Liver (tissue), 9 donors: ENCODE data around the gene TTLL5. TPM values are rescaled to one million over a fixed set of nuclear protein-coding genes. Genes with fewer than 3 reads are reported as not detected.

Experiments used
- DNase-seq: peaks from one replicate; pipeline ENCODE4 v3.0.0-alpha.2; 2017; ENCODE audit warnings: low spot score
- H3K27ac ChIP-seq, 2 donors: one replicate each; pipeline ENCODE4 v1.7.0; 2013; ENCODE audit warnings: inconsistent platforms in 2 of 2, low read length in 2 of 2, control low read depth in 1 of 2, low read depth in 1 of 2, mild to moderate bottlenecking in 1 of 2
- H3K27me3 ChIP-seq, 4 donors: one replicate each; pipeline versions ENCODE4 v1.6.1 to v1.7.0; 2013; ENCODE audit warnings: low read length in 3 of 4, inconsistent platforms in 1 of 4, mild to moderate bottlenecking in 1 of 4, moderate library complexity in 1 of 4; ENCODE audit not compliant: control insufficient read depth in 4 of 4, insufficient read depth in 4 of 4
- H3K36me3 ChIP-seq, 4 donors: one replicate each; pipeline versions ENCODE4 v1.6.1 to v1.7.0; 2013; ENCODE audit warnings: low read length in 3 of 4, mild to moderate bottlenecking in 3 of 4, low read depth in 1 of 4, moderate library complexity in 1 of 4; ENCODE audit not compliant: control insufficient read depth in 4 of 4, insufficient read depth in 3 of 4
- H3K4me1 ChIP-seq, 4 donors: one replicate each; pipeline versions ENCODE4 v1.6.1 to v1.7.0; 2013; ENCODE audit warnings: low read length in 3 of 4, mild to moderate bottlenecking in 3 of 4, moderate library complexity in 1 of 4; ENCODE audit not compliant: control insufficient read depth in 4 of 4, insufficient read depth in 4 of 4
- H3K4me3 ChIP-seq, 3 donors: one replicate each; pipeline versions ENCODE4 v1.6.1 to v1.7.0; 2013; ENCODE audit warnings: low read length in 3 of 3, control low read depth in 1 of 3, low read depth in 1 of 3, mild to moderate bottlenecking in 1 of 3
- H3K9ac ChIP-seq, 2 donors: one replicate each; pipeline ENCODE4 v1.7.0; 2013; ENCODE audit warnings: low read length in 2 of 2, mild to moderate bottlenecking in 2 of 2, moderate library complexity in 2 of 2, control low read depth in 1 of 2, low read depth in 1 of 2
- H3K9me3 ChIP-seq, 4 donors: one replicate each; pipeline versions ENCODE4 v1.6.1 to v1.7.0; 2013; ENCODE audit warnings: low read length in 3 of 4; ENCODE audit not compliant: control insufficient read depth in 4 of 4
- FOXA1 ChIP-seq: IDR thresholded peaks from 2 replicates; pipeline ENCODE4 v1.6.1; 2016; ENCODE audit warnings: antibody characterized with exemption
- FOXA2 ChIP-seq: IDR thresholded peaks from 2 replicates; pipeline ENCODE4 v1.6.1; 2016; ENCODE audit warnings: antibody characterized with exemption
- GABPA ChIP-seq, 2 donors: IDR thresholded peaks in 1 of 2; conservative IDR thresholded peaks in 1 of 2; 2 replicates each; pipeline ENCODE4 v1.6.1; 2016; ENCODE audit warnings: antibody characterized with exemption in 2 of 2, mild to moderate bottlenecking in 1 of 2, moderate library complexity in 1 of 2
- HNF4A ChIP-seq, 2 donors: conservative IDR thresholded peaks; 2 replicates each; pipeline ENCODE4 v1.6.1; 2016; ENCODE audit warnings: antibody characterized with exemption in 2 of 2, mild to moderate bottlenecking in 2 of 2
- HNF4G ChIP-seq: IDR thresholded peaks from 2 replicates; pipeline ENCODE4 v1.6.1; 2016; ENCODE audit warnings: antibody characterized with exemption
- JUND ChIP-seq, 2 donors: IDR thresholded peaks; 2 replicates each; pipeline ENCODE4 v1.6.1; 2016; ENCODE audit warnings: antibody characterized with exemption in 2 of 2
- NR2F2 ChIP-seq: IDR thresholded peaks from 2 replicates; pipeline ENCODE4 v1.6.1; 2016; ENCODE audit warnings: antibody characterized with exemption
- RAD21 ChIP-seq, 2 donors: IDR thresholded peaks; 2 replicates each; pipeline ENCODE4 v1.6.1; 2016; ENCODE audit warnings: antibody characterized with exemption in 2 of 2, mild to moderate bottlenecking in 2 of 2
- RXRA ChIP-seq, 2 donors: IDR thresholded peaks; 2 replicates each; pipeline ENCODE4 v1.6.1; 2017 to 2018; ENCODE audit warnings: antibody characterized with exemption in 2 of 2, mild to moderate bottlenecking in 1 of 2
- SP1 ChIP-seq: IDR thresholded peaks from 2 replicates; pipeline ENCODE4 v1.6.1; 2018; ENCODE audit warnings: antibody characterized with exemption, mild to moderate bottlenecking
- TAF1 ChIP-seq: conservative IDR thresholded peaks from 2 replicates; pipeline ENCODE4 v1.6.1; 2016; ENCODE audit warnings: antibody characterized with exemption, mild to moderate bottlenecking
- YY1 ChIP-seq: IDR thresholded peaks from 2 replicates; pipeline ENCODE4 v1.6.1; 2016; ENCODE audit warnings: antibody characterized with exemption, mild to moderate bottlenecking
- WGBS: extraction: QIAGEN DNeasy Blood & Tissue Kit; methylation state at CpG from one replicate; pipeline ENCODE4 v1.1.7; 2013; 5-methylcytosine and 5-hydroxymethylcytosine counted together
- polyA plus RNA-seq, 2 donors: library from polyadenylated mRNA; stranded (reverse) in 1 of 2; unstranded in 1 of 2; fragments of 200-250 nt in 1 of 2; fragments of >200 nt in 1 of 2; fragmentation: Nextera tagmentation in 1 of 2; extraction: Ambion mirVana in 1 of 2; gene quantifications; one replicate each; pipeline versions ENCODE4 v1.2.1 to v1.2.3, GENCODE V29; 2013 to 2015
- total RNA-seq, 2 donors: library from RNA; depleted of rRNA; stranded (reverse); fragments of >200 nt; gene quantifications; one replicate each; pipeline ENCODE4 v1.2.3, GENCODE V29; 2014
- TF ChIP-seq, protein P1 (sequence below): IDR thresholded peaks from 2 replicates; pipeline ENCODE4 v1.6.1; 2016; ENCODE audit warnings: antibody characterized with exemption
- TF ChIP-seq, protein P2 (sequence below): IDR thresholded peaks from 2 replicates; pipeline ENCODE4 v1.6.1; 2016; ENCODE audit warnings: antibody characterized with exemption
- donor health status: healthy.
- donor health status: healthy.
- donor health status: healthy.
- donor health status: healthy.
- donor health status: healthy.

TTLL5 gene
- total and polyA plus RNA-seq, 4 donors: 4.3 to 14.2 (median 9.8) TPM

DNA sequence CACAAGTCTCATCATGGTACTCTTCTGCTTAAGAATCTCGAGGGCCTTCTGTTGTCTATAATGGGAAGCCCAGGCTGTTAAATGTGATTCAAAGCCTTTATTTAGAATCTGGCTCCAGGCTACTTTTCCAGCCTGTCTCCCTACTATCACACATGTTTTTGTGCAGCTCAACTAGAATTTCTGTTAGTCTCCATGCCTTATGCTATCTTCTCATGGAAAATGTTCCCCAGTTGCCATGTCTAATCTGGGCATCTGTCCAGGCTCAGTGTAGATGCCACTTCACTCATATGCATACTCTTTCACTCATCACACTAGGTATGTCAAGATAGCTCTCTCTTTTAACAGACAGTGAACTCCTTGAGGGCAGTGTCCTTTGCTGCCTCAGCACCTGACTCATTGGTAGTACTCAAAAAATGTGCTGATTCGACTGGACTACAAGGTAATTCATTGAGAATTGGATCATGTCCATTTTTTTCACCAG, 145.3 kb downstream of the TTLL5 start:
- WGBS: 95% methylated on average over 2 of the region's 2 CpGs
- H3K27ac ChIP-seq: no peak overlapping the region
- TF ChIP-seq YY1 (no peak), FOXA1 (no peak), RAD21 (IDR thresholded peaks at IDR 0.05) (no peak), HNF4G (no peak), FOXA2 (no peak), HNF4A (conservative IDR thresholded peaks at IDR 0.05) (no peak), JUND (IDR thresholded peaks at IDR 0.05) (no peak)
- TF ChIP-seq, protein P1, sequence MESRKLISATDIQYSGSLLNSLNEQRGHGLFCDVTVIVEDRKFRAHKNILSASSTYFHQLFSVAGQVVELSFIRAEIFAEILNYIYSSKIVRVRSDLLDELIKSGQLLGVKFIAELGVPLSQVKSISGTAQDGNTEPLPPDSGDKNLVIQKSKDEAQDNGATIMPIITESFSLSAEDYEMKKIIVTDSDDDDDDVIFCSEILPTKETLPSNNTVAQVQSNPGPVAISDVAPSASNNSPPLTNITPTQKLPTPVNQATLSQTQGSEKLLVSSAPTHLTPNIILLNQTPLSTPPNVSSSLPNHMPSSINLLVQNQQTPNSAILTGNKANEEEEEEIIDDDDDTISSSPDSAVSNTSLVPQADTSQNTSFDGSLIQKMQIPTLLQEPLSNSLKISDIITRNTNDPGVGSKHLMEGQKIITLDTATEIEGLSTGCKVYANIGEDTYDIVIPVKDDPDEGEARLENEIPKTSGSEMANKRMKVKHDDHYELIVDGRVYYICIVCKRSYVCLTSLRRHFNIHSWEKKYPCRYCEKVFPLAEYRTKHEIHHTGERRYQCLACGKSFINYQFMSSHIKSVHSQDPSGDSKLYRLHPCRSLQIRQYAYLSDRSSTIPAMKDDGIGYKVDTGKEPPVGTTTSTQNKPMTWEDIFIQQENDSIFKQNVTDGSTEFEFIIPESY: no peak
- DNase-seq: no peak
- H3K4me1 ChIP-seq: no peaks in the 10 kb centered on the region
- H3K27me3 ChIP-seq: no peaks in the 10 kb centered on the region
- no peaks in the 10 kb centered on the region for H3K9me3 ChIP-seq
- no peak overlapping the region for H3K4me3 ChIP-seq
- H3K36me3 ChIP-seq: peaks cover 0 to 7% (median 4%) of the 10 kb centered on the region in 4 donors
- no peak overlapping the region for H3K9ac ChIP-seq

DNA sequence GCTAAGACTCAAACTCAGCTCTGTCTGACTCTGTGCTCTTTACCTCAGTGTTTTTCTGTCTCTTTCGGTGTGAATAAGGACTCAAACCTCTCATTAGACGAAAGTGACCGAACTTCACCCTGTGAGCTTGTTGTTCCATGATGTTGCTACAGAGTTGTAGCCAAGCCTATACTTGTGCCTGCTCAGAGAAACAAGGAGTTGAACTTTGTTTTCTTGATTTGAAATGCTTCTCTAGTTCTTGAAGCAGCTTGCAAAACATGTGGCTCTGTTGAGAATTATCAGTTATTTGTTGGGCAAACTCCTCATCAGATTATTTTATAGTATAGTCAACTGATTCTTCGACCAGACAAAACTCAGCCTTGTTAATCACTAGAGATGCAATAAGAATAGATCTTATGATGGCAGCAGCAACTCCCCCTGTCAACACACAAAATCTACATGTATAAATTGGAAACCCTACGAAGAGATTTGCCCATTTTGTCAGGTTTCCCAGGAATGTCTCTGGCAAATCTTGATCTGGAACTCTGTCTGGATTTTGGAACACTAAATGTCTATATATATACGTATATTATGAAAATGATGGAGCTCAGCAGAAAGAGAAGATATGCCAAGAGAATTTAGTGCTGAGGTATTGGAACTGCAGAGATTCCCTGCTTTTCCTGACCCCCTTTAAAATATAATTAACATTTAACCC, 146.8 kb downstream of the TTLL5 start:
- Histone ChIP-seq H3K9me3 (no peaks in the 10 kb centered on the region), H3K27me3 (no peaks in the 10 kb centered on the region), H3K27ac (no peak overlapping the region), H3K36me3 (peaks cover 0 to 6% (median 4%) of the 10 kb centered on the region in 4 donors), H3K9ac (no peak overlapping the region), H3K4me3 (no peak overlapping the region), H3K4me1 (no peaks in the 10 kb centered on the region)
- 97% methylated on average over 6 of the region's 6 CpGs for WGBS
- no peak for DNase-seq
- TF ChIP-seq RAD21 (IDR thresholded peaks at IDR 0.05) (no peak), HNF4A (conservative IDR thresholded peaks at IDR 0.05) (no peak), RXRA (IDR thresholded peaks at IDR 0.05) (no peak), NR2F2 (no peak), FOXA2 (no peak), TAF1 (no peak), SP1 (no peak), GABPA (IDR thresholded peaks at IDR 0.05 in 1 of 2, conservative IDR thresholded peaks at IDR 0.05 in 1 of 2) (no peak), FOXA1 (no peak)
- TF ChIP-seq, protein P1: no peak
- TF ChIP-seq, protein P2, sequence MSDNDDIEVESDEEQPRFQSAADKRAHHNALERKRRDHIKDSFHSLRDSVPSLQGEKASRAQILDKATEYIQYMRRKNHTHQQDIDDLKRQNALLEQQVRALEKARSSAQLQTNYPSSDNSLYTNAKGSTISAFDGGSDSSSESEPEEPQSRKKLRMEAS: no peak
